Islet of Langerhans (tissue), 1 donor: ENCODE results near the gene SLC6A11.

ENCODE experiments used
- FAIRE-seq: peaks from one replicate; lab custom pipeline; 2011; peaks lifted over from hg19 to GRCh38; lab: Jason Lieb, UNC

SLC6A11 gene

GRCh38 chr3:10930666-10931040 is 114.6 kb downstream of the SLC6A11 start:
- FAIRE-seq = no peak

- FAIRE-seq = no peak
Measured at GRCh38 chr3:10932596-10932995, 116.6 kb downstream of the SLC6A11 start.

GRCh38 chr3:10933021-10933420 is 117.0 kb downstream of the SLC6A11 start:
- no peak for FAIRE-seq

GRCh38 chr3:10933470-10933804 is 117.4 kb downstream of the SLC6A11 start:
- FAIRE-seq = no peak

- FAIRE-seq = no peak
Measured at GRCh38 chr3:10933805-10934481, 117.9 kb downstream of the SLC6A11 start.

GRCh38 chr3:10935028-10935427 is 119.0 kb downstream of the SLC6A11 start:
- no peak for FAIRE-seq

- FAIRE-seq = no peak
Measured at GRCh38 chr3:10935846-10936631, 120.0 kb downstream of the SLC6A11 start.

- FAIRE-seq = no peak
Measured at GRCh38 chr3:10936686-10937085, 120.7 kb downstream of the SLC6A11 start.

- FAIRE-seq = no peak
Measured at GRCh38 chr3:10937141-10937825, 121.3 kb downstream of the SLC6A11 start.

GRCh38 chr3:10939556-10939955 is 123.5 kb downstream of the SLC6A11 start:
- FAIRE-seq = no peak

- no peak for FAIRE-seq
Measured at GRCh38 chr3:10940106-10940505, 124.1 kb downstream of the SLC6A11 start.

- no peak for FAIRE-seq
Measured at GRCh38 chr3:10941972-10942371, 125.9 kb downstream of the SLC6A11 start.

- FAIRE-seq = no peak
Measured at GRCh38 chr3:10942690-10943205, 126.7 kb downstream of the SLC6A11 start.

GRCh38 chr3:10944866-10945265 is 128.8 kb downstream of the SLC6A11 start:
- no peak for FAIRE-seq

GRCh38 chr3:10945683-10946287 is 129.8 kb downstream of the SLC6A11 start:
- no peak for FAIRE-seq

- FAIRE-seq = no peak
Measured at GRCh38 chr3:10946526-10946925, 130.5 kb downstream of the SLC6A11 start.

GRCh38 chr3:10948326-10948725 is 132.3 kb downstream of the SLC6A11 start:
- FAIRE-seq = no peak

- no peak for FAIRE-seq
Measured at GRCh38 chr3:10949197-10949596, 133.2 kb downstream of the SLC6A11 start.

GRCh38 chr3:10950476-10951294 is 134.7 kb downstream of the SLC6A11 start:
- FAIRE-seq = no peak

GRCh38 chr3:10951295-10951926 is 135.4 kb downstream of the SLC6A11 start:
- no peak for FAIRE-seq

GRCh38 chr3:10952525-10952924 is 136.5 kb downstream of the SLC6A11 start:
- no peak for FAIRE-seq
